GM18505 (cell line): Measurements from ENCODE around the gene SYNE1.

ENCODE experiments used
- ATAC-seq: cut with Tn5 transposase; IDR thresholded peaks from one replicate; pipeline ENCODE4 v1.9.1; 2021; ENCODE audit not compliant: unreplicated experiment
- POLR2A ChIP-seq: IDR thresholded peaks from 4 replicates; pipeline ENCODE4 v1.6.1; 2011; ENCODE audit warnings: borderline replicate concordance; ENCODE audit not compliant: insufficient read depth, insufficient read length; ENCODE audit errors: extremely low read depth

Gene SYNE1

GRCh38 chr6:152071843-152072242 lies 565.3 kb downstream of the SYNE1 start:
- no peak for TF ChIP-seq POLR2A
- ATAC-seq: no peak
